Stimulated activated CD4-positive, alpha-beta T cell treated with anti-CD3 and anti-CD28 coated beads, Interleukin-4, amount 100 ng/mL, for 1 hour (primary cell): ENCODE results near the gene TOP2A.
A peak's percentile ranks its signal among the peaks of the same experiment; 100 is the strongest.

ENCODE experiments used
- DNase-seq: peaks from one replicate; pipeline ENCODE4 v3.0.0-alpha.2; 2020

TOP2A gene

GRCh38 chr17:40342504-40343218 is 75.0 kb downstream of the TOP2A start:
- no peak for DNase-seq

- no peak for DNase-seq
Measured at GRCh38 chr17:40341808-40342503, 75.7 kb downstream of the TOP2A start.

DNA sequence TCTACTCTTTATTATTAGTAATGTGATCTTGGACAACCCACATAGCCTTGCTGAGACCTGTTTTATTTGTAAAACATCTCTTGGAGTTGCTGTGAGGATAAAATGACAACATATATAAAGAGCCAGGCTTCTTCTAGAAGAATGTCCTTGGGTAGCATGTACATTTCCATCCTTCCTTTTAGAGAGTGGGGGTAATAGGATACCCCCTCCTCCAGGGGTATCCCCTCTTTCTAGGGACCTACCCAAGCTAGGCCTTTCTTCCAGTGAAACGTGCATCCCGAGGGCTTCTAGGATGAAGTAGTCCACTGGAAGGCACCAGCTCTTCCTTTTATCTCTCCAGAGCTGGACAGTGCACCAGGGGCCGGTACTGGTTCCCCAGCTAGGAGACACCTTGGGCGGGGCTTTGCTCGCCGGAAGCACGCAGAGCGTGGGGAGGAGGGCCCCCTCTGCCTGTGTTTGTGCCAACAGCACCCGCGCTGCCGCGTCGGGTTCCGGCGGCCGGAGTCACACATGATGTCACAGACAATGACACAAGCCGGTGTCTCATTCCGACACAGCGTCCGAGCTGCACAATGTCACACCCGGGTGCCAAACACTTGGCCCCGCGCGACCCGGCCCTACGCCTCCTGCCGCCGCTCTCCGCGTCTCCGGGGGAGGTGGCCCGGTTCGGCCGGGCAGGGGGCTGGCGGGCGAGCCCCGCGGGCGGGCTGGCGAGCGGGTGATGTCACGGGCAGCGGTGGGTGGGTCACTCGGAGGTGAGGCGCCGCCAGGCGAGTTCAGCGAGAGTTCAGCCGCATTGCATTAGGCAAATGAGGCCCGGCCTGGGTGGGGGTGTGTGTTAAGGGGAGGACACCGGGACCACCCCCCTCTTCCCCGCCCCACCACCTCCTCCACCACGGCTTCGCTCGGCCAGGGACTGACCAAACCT is 76.6 kb downstream of the TOP2A start:
- DNase-seq: peak; percentile 77

- no peak for DNase-seq
Measured at GRCh38 chr17:40340327-40340726, 77.4 kb downstream of the TOP2A start.

GRCh38 chr17:40338941-40339649 is 78.6 kb downstream of the TOP2A start:
- DNase-seq: no peak
